ENCODE results near the gene KCTD16.

KCTD16 gene

GRCh38 chr5:144361406-144361805, 190.7 kb downstream of the KCTD16 start:
- in situ Hi-C loops (cut with MboI; ENCODE audit: low pct_unique_long_range_greater_than_20kb, low sequenced_read_pairs, unreplicated experiment), result no loop called here
- DNase-seq (ENCODE audit: low spot score), result no peak
- no peak for TF ChIP-seq CTCF (IDR thresholded peaks at IDR 0.05; ENCODE audit: extremely low read depth, insufficient read depth, missing control alignments)

GRCh38 chr5:144365885-144366284, 195.2 kb downstream of the KCTD16 start:
- in situ Hi-C loops (cut with MboI; ENCODE audit: low pct_unique_long_range_greater_than_20kb, low sequenced_read_pairs, unreplicated experiment), result no loop called here
- no peak for TF ChIP-seq CTCF (IDR thresholded peaks at IDR 0.05; ENCODE audit: extremely low read depth, insufficient read depth, missing control alignments)

GRCh38 chr5:144367991-144368390, 197.3 kb downstream of the KCTD16 start:
- no peak for TF ChIP-seq CTCF (IDR thresholded peaks at IDR 0.05; ENCODE audit: extremely low read depth, insufficient read depth, missing control alignments)
- no peak for DNase-seq (ENCODE audit: low spot score)
- in situ Hi-C loops (cut with MboI; ENCODE audit: low pct_unique_long_range_greater_than_20kb, low sequenced_read_pairs, unreplicated experiment), result no loop called here

More at GRCh38 chr5:144365885-144366284, 195.2 kb downstream of the KCTD16 start:
- no peak for DNase-seq (ENCODE audit: low spot score)

- TF ChIP-seq CTCF (IDR thresholded peaks at IDR 0.05; ENCODE audit: extremely low read depth, insufficient read depth, missing control alignments), result no peak
Measured at GRCh38 chr5:144368556-144368955, 197.9 kb downstream of the KCTD16 start.

GRCh38 chr5:144369006-144369405, 198.3 kb downstream of the KCTD16 start:
- no peak for DNase-seq (ENCODE audit: low spot score)
- in situ Hi-C loops (cut with MboI; ENCODE audit: low pct_unique_long_range_greater_than_20kb, low sequenced_read_pairs, unreplicated experiment), result no loop called here
- TF ChIP-seq CTCF (IDR thresholded peaks at IDR 0.05; ENCODE audit: extremely low read depth, insufficient read depth, missing control alignments), result no peak

More at GRCh38 chr5:144368556-144368955, 197.9 kb downstream of the KCTD16 start:
- DNase-seq (ENCODE audit: low spot score), result no peak
- in situ Hi-C loops (cut with MboI; ENCODE audit: low pct_unique_long_range_greater_than_20kb, low sequenced_read_pairs, unreplicated experiment), result no loop called here

GRCh38 chr5:144370273-144370672, 199.6 kb downstream of the KCTD16 start:
- in situ Hi-C loops (cut with MboI; ENCODE audit: low pct_unique_long_range_greater_than_20kb, low sequenced_read_pairs, unreplicated experiment), result no loop called here
- DNase-seq (ENCODE audit: low spot score), result no peak
- no peak for TF ChIP-seq CTCF (IDR thresholded peaks at IDR 0.05; ENCODE audit: extremely low read depth, insufficient read depth, missing control alignments)

- in situ Hi-C loops (cut with MboI; ENCODE audit: low pct_unique_long_range_greater_than_20kb, low sequenced_read_pairs, unreplicated experiment), result no loop called here
- no peak for DNase-seq (ENCODE audit: low spot score)
- TF ChIP-seq CTCF (IDR thresholded peaks at IDR 0.05; ENCODE audit: extremely low read depth, insufficient read depth, missing control alignments), result no peak
Measured at GRCh38 chr5:144374637-144375036, 204.0 kb downstream of the KCTD16 start.
